SHP77 treated with DMSO at 0.1 percent for 48 hours (cell line): ENCODE results near the gene ZNF560.
"Not testable (repeated sequence)": the region's sequence is repeated elsewhere in the genome, so short reads cannot be mapped to it uniquely, and the experiment has no call there.

Source experiments
- DNase-seq: peaks from one replicate; lab custom pipeline; 2025; lab: John Stamatoyannopoulos, UW

The ZNF560 gene

DNA sequence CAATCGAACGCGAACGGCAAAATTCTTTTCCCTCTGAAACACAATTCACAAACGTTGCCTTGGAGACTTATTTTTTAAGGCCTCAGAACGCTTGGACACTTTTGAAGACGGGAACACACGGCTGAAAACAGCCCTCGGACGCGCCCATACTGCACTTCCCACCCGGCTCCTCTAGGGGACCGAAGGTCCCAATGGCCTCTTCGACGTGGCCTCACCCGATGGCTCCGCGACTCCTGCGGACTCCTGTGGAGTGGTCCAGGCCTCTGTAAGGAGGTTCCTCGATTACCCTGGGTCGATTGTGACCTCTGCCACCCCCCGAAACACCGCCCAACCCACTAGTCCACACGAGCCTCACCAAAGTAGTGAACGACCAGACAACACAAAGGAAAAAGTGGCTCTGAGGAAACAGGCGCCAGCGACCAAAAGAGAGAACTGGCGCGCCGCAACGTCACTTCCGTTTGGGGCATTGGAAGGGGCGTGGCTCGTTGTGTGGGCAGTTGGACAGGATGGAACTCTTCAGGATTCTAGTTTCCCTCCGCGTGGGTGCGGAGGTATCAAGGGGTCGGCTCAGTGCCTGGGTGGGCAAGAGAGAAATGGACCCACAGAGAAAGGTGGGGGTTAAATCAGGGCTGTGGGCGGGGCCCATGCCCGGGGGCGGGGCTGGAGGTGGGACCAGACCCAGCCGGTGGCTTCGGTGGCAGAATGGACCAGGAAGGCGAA, at the start of gene ZNF560:
ZNF560 (minus strand) TSS at position 434 of the 720 bp plus-strand sequence. CDS start 23,303 bp downstream, outside the sequence.
- no peak for DNase-seq

DNA sequence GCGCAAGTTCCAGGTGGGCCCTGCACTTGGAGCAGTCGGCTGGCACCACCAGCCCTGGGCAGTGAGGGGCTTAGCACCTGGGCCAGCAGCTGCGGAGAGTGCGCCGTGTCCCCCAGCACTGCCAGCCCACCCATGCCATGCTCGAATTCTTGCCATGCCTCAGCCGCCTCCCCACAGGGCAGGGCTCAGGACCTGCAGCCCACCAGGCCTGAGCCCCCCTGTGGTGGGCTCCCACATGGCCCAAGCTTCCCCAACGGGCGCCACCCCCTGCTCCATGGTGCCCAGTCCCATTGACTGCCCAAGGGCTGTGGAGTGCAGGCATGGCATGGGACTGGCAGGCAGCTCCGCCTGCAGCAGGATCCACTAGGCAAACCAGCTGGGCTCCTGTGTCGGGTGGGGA, 49.5 kb upstream of the ZNF560 start:
- DNase-seq: no peak

DNA sequence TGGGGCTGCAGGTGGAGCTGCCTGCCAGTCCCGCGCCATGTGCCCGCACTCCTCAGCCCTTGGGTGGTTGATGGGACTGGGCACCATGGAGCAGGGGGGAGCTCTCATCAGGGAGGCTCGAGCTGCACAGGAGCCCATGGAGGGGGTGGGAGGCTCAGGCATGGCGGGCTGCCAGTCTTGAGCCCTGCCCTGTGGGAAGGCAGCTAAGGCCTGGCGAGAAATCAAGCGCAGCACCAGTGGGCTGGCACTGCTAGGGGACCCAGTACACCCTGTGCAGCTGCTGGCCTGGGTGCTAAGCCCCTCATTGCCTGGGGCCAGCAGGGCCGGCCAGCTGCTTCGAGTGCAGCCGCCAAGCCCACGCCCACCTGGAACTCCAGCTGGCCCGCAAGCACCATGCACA, 42.9 kb upstream of the ZNF560 start:
- not testable (repeated sequence) for DNase-seq

DNA sequence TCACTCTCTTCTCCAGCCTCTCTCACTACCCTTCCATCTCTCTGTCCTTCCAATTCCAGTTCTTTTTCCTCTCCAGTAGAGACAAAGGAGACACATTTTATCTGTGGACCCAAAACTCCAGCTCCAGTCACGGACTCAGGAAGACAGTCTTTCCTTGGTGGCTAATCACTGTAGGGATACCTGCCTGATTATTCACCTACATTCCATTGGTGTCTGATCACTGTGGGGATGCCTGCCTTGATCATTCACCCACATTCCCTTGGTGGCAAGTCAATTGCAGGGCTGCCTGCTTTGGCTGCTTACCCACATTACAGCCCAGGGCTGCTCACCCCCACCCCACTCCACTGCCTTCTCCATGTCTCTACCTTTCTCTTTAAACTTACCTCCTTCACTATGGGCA, 41.5 kb upstream of the ZNF560 start:
- not testable (repeated sequence) for DNase-seq

DNA sequence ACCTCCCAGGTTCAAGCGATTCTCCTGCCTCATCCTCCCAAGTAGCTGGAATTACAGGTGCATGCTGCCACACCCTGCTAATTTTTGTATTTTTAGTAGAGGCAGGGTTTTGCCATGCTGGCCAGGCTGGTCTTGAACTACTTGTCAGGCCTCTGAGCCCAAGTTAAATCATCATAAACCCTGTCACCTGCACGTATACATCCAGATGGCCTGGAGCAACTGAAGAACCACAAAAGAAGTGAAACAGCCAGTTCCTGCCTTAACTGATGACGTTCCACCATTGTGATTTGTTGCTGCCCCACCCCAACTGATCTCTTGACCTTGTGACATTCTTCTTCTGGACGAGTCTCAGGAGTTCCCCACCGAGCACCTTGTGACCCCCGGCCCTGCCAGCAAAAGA, 40.8 kb upstream of the ZNF560 start:
- DNase-seq: not testable (repeated sequence)

DNA sequence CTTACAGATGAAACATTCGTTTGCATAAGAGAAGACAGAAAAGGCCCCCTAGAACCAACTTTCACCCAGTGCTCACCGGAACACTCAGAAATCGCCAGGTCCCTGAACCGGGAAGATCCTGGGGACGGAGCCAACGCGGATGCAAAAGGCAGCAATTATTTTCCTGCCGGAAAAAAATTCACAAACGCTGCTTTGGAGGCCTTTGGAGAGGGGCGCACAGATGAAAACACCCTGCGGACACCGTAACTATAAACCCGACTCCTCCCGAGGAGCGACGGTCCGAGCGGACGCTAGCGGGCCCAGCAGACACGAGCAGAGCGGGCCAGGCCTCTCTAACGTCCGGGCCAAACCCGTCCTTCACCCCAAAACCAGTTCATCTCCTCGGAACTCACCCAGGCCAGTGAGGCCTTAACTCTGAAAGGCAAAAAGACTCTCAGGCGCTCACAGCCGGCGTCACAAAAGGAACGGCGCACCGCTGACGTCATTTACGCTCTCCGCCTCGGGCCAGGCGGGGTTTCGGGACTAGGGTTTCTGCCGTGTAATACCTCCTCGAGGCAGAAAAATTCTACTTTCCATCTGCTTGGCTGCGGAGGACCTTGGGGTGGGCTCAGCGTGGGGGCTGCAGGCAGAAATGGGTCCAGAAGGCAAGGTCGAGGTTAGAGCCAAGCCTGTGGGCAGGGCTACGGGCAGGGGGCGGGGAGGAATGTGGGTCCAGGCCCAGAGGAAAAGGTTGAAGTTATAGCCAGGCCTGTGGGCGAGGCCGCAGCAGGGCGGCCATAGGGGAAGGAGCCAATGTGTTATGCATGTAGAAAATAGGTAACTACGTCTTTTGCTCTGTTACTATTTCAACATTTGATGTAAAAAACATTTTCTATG, 40.0 kb upstream of the ZNF560 start, which contains the start of gene ZNF426:
ZNF426 (minus strand) TSS at position 463 of the 876 bp plus-strand sequence. CDS start 2,413 bp downstream, outside the sequence.
- peak; percentile 84 for DNase-seq

DNA sequence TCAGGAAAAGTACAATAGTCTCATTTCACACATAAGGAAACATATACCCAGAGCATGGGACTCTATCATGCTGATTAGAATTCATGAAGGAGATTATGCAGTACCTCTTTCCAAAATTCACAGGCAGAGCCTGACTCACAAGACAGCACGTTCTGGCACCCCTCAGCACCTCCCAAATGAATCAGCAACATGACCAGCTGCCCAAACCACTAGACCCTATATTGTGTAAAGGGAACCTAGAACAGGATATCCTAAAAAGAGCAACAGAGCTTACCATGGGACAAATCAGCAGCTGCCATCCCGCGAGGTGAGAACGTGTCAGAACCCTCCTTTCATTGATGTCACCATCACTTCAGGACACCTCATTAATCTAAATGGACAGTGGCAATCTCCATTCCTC, 37.5 kb upstream of the ZNF560 start:
- DNase-seq: no peak

DNA sequence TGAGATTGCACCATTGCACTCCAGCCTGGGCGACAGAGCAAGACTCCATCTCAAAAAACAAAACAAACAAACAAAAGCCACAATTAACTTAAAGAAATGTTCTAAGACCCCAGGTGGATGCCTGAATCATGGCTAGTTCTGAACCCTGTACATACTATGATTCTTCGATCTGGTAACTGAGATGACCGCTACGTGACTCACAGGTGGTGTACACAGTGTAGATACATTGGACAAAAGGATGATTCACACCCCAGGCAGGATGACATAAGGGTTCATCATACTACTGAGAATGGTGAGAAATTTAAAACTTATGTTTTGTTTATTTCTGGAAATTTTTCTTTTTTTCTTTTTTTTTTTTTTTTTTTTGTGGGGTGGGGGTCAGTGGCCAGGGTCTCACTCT, 33.5 kb upstream of the ZNF560 start:
- no peak for DNase-seq

DNA sequence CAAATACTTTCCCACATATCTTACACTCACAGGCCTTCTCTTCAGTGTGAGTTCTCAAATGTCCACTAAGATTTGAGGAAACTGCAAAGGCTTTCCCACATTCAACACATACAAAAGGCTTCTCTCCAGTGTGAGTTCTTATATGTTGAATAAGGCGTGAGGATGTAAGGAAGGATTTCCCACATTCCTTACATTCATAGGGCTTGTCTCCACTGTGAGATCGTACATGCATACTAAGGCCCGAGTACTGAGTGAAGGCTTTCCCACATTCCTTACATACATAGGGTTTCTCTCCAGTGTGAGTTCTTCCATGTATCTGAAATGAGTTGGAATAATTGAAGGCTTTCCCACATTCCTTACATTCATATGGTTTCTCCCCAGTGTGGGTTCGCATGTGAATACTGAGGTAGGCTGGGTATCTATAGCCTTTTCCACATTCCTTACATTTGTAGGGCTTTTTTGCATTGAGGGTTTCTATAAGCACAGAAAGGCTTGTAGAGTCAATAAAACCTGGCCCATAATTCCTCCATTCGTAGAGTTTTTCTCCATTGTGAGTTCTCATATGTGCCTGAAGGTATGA, 30.4 kb upstream of the ZNF560 start:
- no peak for DNase-seq

DNA sequence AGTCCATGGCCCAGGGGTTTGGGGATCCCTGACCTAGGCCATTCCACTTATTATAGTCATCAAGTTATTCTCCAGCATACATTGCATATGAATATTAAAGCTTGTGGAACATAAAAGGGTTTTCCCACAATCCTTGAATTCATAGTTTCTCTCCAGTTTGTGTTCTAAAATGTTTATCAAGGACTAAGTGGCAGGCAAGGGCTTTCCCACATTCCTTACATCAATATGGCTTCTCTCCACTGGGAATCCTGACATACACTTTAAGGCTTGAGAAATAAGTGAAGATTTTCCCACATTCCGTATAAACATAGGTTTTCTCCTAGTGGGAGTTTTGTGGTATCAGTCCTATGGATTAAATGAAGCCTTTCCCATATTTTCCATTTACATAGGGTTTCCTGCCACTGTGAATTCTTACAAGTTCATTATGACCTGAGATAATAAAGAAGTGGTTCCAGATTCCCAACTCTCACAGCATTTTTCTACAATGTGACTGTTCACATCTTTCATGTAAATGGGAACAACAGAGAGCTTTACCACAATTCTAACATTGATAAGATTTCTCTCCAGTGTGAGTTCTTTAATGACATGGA, 25.6 kb upstream of the ZNF560 start:
- DNase-seq: no peak

DNA sequence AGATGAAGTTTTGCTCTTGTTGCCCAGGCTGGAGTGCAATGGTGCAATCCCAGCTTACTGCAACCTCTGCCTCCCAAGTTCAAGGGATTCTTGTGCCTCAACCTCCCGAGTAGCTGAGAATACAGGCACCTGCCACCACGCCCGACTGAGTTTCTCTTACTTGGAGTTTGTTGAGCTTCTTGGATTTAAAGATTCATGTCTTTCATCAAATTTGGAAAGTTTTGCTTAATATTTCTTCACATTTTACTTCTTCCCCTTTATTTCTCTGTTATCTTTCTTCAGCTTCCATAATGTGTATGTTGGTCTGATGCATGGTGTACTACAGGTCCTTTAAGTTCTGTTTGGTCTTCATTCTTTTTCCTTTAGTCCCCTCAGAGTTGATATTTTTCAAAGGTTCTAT, 8.9 kb upstream of the ZNF560 start:
- DNase-seq: no peak

DNA sequence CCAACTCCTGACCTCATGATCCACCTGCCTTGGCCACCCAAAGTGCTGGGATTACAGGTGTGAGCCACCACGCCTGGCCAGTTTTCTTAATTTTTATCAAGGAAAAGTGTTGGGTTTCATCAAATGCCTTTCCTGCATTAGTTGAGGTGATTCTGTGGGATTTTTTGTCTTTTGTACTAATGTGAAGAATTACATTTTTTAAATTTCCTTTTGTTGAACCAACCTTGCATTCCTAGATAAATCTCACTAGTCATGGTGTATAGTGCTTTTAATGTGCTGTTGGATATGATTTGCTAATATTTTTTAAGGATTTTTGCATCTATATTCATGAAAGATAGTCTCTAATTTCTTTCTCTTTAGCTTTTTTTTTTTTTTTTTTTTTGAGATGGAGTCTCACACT, 2.4 kb upstream of the ZNF560 start:
- DNase-seq: no peak

DNA sequence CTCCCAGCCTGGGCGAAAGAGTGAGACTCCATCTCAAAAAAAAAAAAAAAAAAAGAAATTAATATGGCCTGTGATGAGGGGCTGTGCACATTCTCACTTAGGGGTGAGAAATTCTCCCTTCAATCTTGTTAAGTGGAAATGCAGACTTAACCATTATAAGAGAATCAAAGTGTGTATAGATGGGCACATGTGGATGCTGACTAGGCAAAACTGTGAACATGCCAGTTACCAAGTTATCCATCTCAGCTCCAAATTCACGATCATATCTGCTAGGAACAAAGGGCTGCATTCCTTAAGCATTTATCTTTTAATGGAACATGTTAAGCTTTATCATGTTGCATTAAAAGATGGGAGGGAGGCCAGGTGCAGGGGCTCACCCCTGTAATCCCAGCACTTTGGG, 4.3 kb downstream of the ZNF560 start:
- no peak for DNase-seq

DNA sequence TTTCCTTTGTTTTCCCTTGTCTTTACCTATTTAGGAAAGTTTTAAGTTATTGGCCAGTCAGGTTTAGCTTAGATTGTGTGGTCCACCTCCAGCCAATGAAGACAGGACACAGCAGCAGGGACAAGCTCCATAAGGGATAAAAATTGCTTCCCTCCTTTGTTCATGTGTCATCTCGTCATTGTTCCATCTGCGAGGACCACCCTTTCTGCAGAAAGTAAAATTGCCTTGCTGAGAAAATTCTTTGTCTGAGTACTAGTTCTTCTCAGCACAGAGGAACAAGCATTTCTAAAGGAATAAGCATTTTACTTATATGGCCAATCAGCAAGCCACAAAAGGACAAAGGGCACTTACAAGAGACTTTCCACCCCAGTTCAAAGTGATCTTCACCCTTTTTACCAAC, 11.4 kb downstream of the ZNF560 start:
- DNase-seq: no peak

DNA sequence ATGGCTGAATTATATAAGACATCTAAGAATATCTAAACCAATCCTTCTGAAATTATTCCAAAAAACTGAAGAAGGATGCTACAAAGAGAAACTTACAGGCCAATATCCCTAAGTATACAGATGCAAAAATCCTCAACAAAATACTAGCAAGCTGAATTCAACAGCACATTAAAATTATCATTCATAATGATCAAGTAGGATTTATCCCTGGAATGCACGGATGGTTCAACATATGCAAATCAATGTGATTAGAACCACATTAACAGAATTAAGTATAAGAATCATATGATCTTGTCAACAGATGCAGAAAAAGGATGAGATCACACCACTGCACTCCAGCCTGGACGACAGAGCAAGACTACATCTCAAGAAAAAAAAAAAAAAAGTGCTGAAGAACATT, 13.3 kb downstream of the ZNF560 start:
- DNase-seq: no peak

DNA sequence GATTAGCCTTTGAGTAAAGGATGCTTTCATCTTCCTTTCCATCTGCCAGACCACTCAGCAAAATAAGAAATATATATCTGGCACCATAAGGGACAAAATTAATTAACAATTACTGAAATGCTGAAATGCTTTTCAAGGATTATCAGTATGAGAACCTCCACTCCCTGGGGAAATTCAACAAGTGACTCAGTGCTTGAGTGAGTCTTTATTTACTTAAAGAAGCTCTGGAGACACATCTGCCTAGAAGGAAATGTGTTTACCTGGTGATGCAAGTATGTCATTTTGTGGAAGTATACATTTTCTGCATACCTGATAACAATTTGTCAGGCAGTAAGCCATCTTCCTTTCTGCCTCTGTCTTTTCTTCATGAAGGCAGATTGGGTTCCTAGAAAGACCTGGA, 23.4 kb downstream of the ZNF560 start:
- no peak for DNase-seq

DNA sequence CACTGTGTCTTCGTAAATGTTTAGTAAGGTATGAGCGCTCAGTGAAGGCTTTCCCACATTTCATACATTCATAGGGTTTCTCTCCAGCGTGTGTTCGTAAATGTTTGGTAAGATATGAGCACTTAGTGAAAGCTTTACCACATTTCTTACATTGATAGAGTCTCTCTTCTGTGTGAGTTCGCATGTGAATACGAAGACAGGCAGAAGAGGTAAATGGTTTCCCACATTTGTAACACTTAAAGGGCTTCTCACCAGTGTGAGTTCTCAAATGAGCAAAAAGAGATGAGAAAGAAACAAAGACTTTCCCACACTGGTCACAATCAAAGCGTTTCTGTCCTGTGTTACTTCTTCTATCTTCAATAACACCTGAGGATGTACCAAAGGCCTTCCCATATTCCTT, 31.3 kb downstream of the ZNF560 start:
- DNase-seq: no peak

DNA sequence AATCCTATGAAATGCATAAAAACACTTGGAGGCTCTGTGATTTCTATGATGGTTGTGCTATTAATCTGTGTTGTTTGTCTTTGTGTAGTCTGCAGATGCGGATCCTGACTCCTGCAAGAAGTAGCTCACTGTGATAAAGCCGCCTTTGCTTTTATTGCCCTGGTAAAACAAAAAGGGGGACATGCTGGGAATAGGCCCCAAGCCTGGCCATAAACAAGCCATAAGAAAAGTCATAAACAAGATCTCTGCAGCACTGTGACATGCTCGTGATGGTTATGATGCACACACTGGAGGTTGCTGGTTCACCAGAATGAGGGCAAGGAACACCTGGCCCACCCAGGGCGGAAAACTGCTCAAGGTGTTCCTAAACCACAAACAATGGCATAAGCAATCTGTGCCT, 36.5 kb downstream of the ZNF560 start:
- DNase-seq: no peak

DNA sequence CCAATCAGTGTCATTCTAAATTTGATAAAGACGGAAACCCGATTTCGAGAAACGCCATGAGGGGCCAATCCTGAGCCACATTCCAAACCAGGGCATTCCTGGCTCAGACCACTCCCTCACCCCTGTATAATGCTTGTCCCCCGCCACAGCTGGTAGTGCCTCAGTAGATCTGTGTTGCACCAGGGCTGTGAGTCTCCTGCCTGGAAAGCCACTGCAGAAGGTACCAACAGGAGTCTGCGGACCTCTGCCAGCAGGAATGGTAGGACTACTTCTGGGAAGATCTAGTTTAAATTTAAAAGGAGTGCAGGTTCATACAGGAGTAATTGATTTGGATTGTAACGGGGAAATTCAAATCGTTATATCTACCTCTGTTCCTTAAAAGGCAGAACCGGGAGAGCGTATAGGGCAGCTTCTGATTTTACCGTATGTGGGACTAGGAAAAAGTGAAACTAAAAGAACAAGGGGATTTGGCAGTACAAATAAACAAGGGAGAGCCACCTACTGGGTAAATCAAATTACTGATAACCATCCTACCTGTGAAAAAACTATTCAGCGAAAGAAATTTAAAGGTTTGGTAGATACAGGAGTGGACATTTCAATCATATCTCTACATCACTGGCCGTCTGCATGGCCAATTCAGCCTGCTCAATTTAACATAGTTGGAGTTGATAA, 42.3 kb downstream of the ZNF560 start:
- no peak for DNase-seq

DNA sequence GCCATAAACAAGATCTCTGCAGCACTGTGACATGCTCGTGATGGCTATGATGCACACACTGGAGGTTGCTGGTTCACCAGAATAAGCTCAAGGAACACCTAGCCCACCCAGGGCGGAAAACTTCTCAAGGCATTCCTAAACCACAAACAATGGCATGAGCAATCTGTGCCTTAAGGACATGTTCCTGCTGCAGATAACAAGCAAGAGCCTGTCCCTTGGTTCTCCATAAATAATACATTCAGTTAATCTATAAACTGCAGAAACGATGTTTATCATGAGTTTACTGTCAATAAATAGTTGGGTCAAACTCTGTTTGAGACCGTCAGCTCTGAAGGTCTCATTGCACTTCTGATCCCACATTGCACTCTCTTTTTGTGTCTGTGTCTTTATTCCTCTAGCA, 44.5 kb downstream of the ZNF560 start:
- no peak for DNase-seq

DNA sequence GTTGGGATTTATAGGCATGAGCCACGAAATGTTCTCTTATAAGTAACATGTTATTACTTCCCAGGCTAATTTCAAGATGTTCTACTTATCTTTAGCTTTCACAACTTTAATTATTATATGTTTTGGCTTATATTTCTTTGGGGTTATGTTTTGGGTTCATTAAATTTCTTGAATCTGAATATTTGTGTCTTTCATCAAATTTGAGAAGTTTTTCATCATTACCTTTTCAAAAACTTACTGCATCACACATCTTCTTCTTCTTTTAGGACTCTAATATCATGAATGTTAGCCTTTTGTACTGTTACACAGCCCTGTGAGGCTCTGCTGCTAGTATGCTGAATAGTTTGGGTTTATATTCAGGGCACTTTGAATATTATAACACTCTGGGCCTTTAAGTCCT, 53.4 kb downstream of the ZNF560 start:
- DNase-seq: no peak

DNA sequence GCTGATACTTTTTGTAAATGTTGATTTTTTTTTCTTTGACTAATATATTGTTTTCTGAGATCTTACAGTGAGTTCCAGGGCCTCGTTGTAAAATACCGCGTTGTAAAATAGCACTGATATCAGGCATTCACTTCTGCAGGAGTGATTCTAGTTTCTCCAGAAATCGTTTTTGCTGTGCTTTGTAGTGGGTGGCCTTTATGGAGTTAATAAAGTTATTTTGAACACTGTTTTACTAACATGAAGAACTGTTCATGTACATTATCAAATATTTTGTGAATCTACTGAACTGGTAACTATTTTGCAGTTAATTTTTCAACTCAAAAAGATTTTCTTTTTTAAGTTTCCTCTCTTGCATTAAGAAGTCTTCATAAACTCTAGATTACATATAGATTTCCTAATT, 62.1 kb downstream of the ZNF560 start:
- no peak for DNase-seq
